Thymus (tissue), 14 donors: Measurements from ENCODE around the gene IMP3. TPM values are rescaled to one million over a fixed set of nuclear protein-coding genes. Genes with fewer than 3 reads are reported as not detected.
"Not testable (repeated sequence)": the region's sequence is repeated elsewhere in the genome, so short reads cannot be mapped to it uniquely, and the experiment has no call there.

ENCODE experiments used
- DNase-seq, 9 donors: peaks; one replicate each; pipeline ENCODE4 v3.0.0-alpha.2; 2013; ENCODE audit warnings: low spot score in 9 of 9, low read depth in 6 of 9, missing footprints in 1 of 9
- H3K27ac ChIP-seq, 2 donors: one replicate each; pipeline ENCODE4 v1.5.1; 2013; ENCODE audit warnings: control low read depth in 1 of 2, low read depth in 1 of 2, low read length in 1 of 2, mild to moderate bottlenecking in 1 of 2, moderate library complexity in 1 of 2
- H3K27me3 ChIP-seq, 2 donors: one replicate each; pipeline ENCODE4 v1.5.1; 2013; ENCODE audit warnings: low read length in 1 of 2; ENCODE audit not compliant: control insufficient read depth in 2 of 2, insufficient read depth in 1 of 2
- H3K36me3 ChIP-seq, 2 donors: one replicate each; pipeline ENCODE4 v1.5.1; 2013; ENCODE audit warnings: low read length in 1 of 2, mild to moderate bottlenecking in 1 of 2, moderate library complexity in 1 of 2; ENCODE audit not compliant: control insufficient read depth in 2 of 2, insufficient read depth in 2 of 2
- H3K4me1 ChIP-seq, 2 donors: one replicate each; pipeline ENCODE4 v1.5.1; 2013; ENCODE audit warnings: low read length in 2 of 2; ENCODE audit not compliant: control insufficient read depth in 2 of 2, insufficient read depth in 2 of 2
- H3K4me3 ChIP-seq, 2 donors: one replicate each; pipeline ENCODE4 v1.5.1; 2013; ENCODE audit warnings: low read length in 2 of 2, control low read depth in 1 of 2, mild to moderate bottlenecking in 1 of 2
- H3K9me3 ChIP-seq, 2 donors: one replicate each; pipeline ENCODE4 v1.5.1; 2013; ENCODE audit warnings: low read length in 1 of 2, mild to moderate bottlenecking in 1 of 2; ENCODE audit not compliant: control insufficient read depth in 2 of 2, insufficient read depth in 1 of 2
- WGBS: extraction: QIAGEN DNeasy Blood & Tissue Kit; methylation state at CpG from one replicate; pipeline ENCODE4 v1.1.7; 2013; 5-methylcytosine and 5-hydroxymethylcytosine counted together
- long read RNA-seq, 10 donors: transcript quantifications; one replicate each; lab custom pipeline, GENCODE V29; 2026
- polyA plus RNA-seq: library from polyadenylated mRNA; stranded (reverse); fragments of 200-250 nt; gene quantifications from one replicate; pipeline ENCODE4 v1.2.3, GENCODE V29; 2013
- total RNA-seq: library from RNA; stranded (reverse); fragments of 120-200 nt; gene quantifications from one replicate; pipeline ENCODE4 v1.2.4, GENCODE V29; 2013
- donor health status: healthy.

Gene IMP3
- total RNA-seq (81.5 TPM), polyA plus RNA-seq (97.3 TPM)
- long read RNA-seq, donor 1, transcript IMP3-202 (1 exons, 1,237 nt), result major isoform, 12 of 12 reads
- long read RNA-seq, donor 1, partial matches to known transcripts, result 0 of 12 reads
- long read RNA-seq, donor 1, other reads (novel, unspliced or antisense), result 0 of 12 reads
- long read RNA-seq, donor 2, result 0 reads
- long read RNA-seq, donor 3, transcript IMP3-202 (1 exons, 1,237 nt), result major isoform, 184 of 184 reads
- long read RNA-seq, donor 3, partial matches to known transcripts, result 0 of 184 reads
- long read RNA-seq, donor 3, other reads (novel, unspliced or antisense), result 0 of 184 reads
- long read RNA-seq, donor 4, transcript IMP3-202 (1 exons, 1,237 nt), result major isoform, 58 of 58 reads
- long read RNA-seq, donor 4, partial matches to known transcripts, result 0 of 58 reads
- long read RNA-seq, donor 4, other reads (novel, unspliced or antisense), result 0 of 58 reads
- long read RNA-seq, donor 5, transcript IMP3-202 (1 exons, 1,237 nt), result major isoform, 200 of 200 reads
- long read RNA-seq, donor 5, partial matches to known transcripts, result 0 of 200 reads
- long read RNA-seq, donor 5, other reads (novel, unspliced or antisense), result 0 of 200 reads
- long read RNA-seq, donor 6, transcript IMP3-202 (1 exons, 1,237 nt), result major isoform, 56 of 56 reads
- long read RNA-seq, donor 6, partial matches to known transcripts, result 0 of 56 reads
- long read RNA-seq, donor 6, other reads (novel, unspliced or antisense), result 0 of 56 reads
- long read RNA-seq, donor 7, transcript IMP3-202 (1 exons, 1,237 nt), result major isoform, 95 of 95 reads
- long read RNA-seq, donor 7, partial matches to known transcripts, result 0 of 95 reads
- long read RNA-seq, donor 7, other reads (novel, unspliced or antisense), result 0 of 95 reads
- long read RNA-seq, donor 8, transcript IMP3-202 (1 exons, 1,237 nt), result major isoform, 24 of 24 reads
- long read RNA-seq, donor 8, partial matches to known transcripts, result 0 of 24 reads
- long read RNA-seq, donor 8, other reads (novel, unspliced or antisense), result 0 of 24 reads
- long read RNA-seq, donor 9, transcript IMP3-202 (1 exons, 1,237 nt), result major isoform, 55 of 55 reads
- long read RNA-seq, donor 9, partial matches to known transcripts, result 0 of 55 reads
- long read RNA-seq, donor 9, other reads (novel, unspliced or antisense), result 0 of 55 reads
- long read RNA-seq, donor 10, transcript IMP3-202 (1 exons, 1,237 nt), result major isoform, 50 of 50 reads
- long read RNA-seq, donor 10, partial matches to known transcripts, result 0 of 50 reads
- long read RNA-seq, donor 10, other reads (novel, unspliced or antisense), result 0 of 50 reads

- no peaks in the 10 kb centered on the region for H3K9me3 ChIP-seq
- peaks cover 23 to 26% of the 10 kb centered on the region in 2 donors for H3K4me1 ChIP-seq
- H3K4me3 ChIP-seq, result peak within 1 kb of the TSS; percentile 66 to 68
- WGBS, result under 1% methylated on average over 83 of the region's 83 CpGs
- H3K36me3 ChIP-seq, result peaks cover 0 to 13% of the 10 kb centered on the region in 2 donors
- DNase-seq, result peak; percentile 95 to 99 (median 97)
- peak within 1 kb of the TSS; percentile 91 to 96 for H3K27ac ChIP-seq
- peaks cover 0 to 4% of the 10 kb centered on the region in 2 donors for H3K27me3 ChIP-seq
Observed at GRCh38 chr15:75639709-75640482, at the start of gene IMP3. IMP3 (minus strand) TSS chr15:75640224; CDS start chr15:75640168, 56 bp downstream.

- peaks cover 0 to 12% of the 10 kb centered on the region in 2 donors for H3K27me3 ChIP-seq
- H3K36me3 ChIP-seq, H3K4me3 ChIP-seq, H3K4me1 ChIP-seq, DNase-seq, H3K27ac ChIP-seq, H3K9me3 ChIP-seq: not testable (repeated sequence)
- WGBS, result 96% methylated on average over 20 of the region's 20 CpGs
Observed at GRCh38 chr15:75689429-75689828, 49.4 kb upstream of the IMP3 start.

GRCh38 chr15:75688831-75689230 is 48.8 kb upstream of the IMP3 start:
- Histone ChIP-seq H3K4me3 (no peak overlapping the region), H3K27me3 (peaks cover 0 to 6% of the 10 kb centered on the region in 2 donors), H3K9me3 (no peaks in the 10 kb centered on the region), H3K4me1 (peaks cover 0 to 4% of the 10 kb centered on the region in 2 donors), H3K27ac (no peak overlapping the region), H3K36me3 (no peaks in the 10 kb centered on the region)
- WGBS, result 96% methylated on average over 26 of the region's 26 CpGs
- no peak for DNase-seq

GRCh38 chr15:75688278-75688557 is 48.2 kb upstream of the IMP3 start:
- Histone ChIP-seq H3K27ac (no peak overlapping the region), H3K9me3 (no peaks in the 10 kb centered on the region), H3K4me3 (no peak overlapping the region), H3K4me1 (peaks cover 0 to 2% of the 10 kb centered on the region in 2 donors), H3K27me3 (peaks cover 0 to under 1% of the 10 kb centered on the region in 2 donors), H3K36me3 (no peaks in the 10 kb centered on the region)
- 96% methylated on average over 7 of the region's 7 CpGs for WGBS
- DNase-seq, result no peak

DNA sequence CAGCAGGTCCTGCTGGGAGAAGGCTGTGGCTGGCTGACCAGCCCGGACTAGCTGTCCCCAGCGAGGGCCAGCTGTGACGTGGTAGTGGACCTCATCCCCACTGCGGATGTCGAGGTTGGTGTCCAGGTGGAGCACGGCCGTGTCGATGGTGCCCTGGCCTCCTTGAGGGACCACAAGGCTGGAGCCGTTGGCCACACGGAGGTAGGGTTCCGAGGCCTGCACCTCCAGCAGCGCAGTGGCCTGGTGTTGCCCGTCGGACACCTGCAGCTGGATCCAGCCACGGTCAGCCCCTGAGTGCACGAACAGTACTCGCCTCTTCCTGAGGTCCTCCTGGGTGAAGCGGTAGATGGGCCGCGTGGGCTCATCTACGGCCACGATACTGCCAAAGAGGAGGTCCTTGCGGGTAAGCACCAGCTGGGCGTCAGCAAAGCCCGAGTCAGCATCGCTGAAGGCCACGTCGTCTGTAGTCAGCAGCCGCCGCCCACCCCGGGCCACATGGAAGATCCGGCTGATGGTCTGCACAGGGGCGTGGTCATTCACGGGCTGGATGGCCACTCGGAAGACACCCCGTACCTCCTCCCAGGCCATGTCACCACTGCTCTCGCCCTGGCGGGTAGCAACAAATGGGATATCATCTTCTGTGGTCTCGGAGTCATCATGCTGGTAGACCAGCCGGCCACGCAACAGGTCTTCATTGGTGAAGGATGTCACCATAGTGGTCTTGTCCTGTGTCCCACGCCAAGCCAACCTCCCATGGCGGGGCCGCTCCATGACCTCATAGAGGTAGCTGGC is 47.7 kb upstream of the IMP3 start:
- H3K4me1 ChIP-seq, result peaks cover 0 to 2% of the 10 kb centered on the region in 2 donors
- no peaks in the 10 kb centered on the region for H3K9me3 ChIP-seq
- H3K27me3 ChIP-seq, result no peaks in the 10 kb centered on the region
- DNase-seq, result no peak
- WGBS, result 96% methylated on average over 44 of the region's 44 CpGs
- H3K36me3 ChIP-seq, result no peaks in the 10 kb centered on the region
- no peak overlapping the region for H3K4me3 ChIP-seq
- H3K27ac ChIP-seq, result no peak overlapping the region

- not testable (repeated sequence) for H3K36me3 ChIP-seq, H3K4me1 ChIP-seq, H3K4me3 ChIP-seq, H3K27me3 ChIP-seq, H3K27ac ChIP-seq, H3K9me3 ChIP-seq
- 40% methylated on average over 14 of the region's 14 CpGs for WGBS
- DNase-seq, result peak in 8 of 9 donors; percentile 9 to 71 (median 36)
Observed at GRCh38 chr15:75686212-75686642, 46.2 kb upstream of the IMP3 start.

DNA sequence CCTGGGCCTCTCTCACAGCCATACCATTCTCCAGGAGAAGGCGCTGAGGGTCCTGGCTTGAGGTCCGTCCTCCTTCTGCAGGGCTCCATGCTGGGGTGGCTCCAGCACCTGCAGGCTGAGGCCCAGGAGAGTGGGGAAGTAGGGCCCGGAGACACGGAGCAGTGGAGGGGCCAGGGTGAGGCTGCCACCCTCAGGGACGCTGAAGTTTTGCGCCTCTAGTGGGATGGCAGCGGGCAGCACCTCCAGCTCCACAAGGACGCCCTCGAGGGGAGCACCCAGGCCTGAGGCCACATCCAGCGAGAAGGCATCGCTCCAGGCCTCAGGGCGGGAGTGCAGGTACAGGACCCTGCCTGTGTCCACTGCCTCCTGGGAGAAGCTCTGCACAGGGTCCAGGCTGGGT is 45.2 kb upstream of the IMP3 start:
- no peak for DNase-seq
- 84% methylated on average over 12 of the region's 12 CpGs for WGBS

DNA sequence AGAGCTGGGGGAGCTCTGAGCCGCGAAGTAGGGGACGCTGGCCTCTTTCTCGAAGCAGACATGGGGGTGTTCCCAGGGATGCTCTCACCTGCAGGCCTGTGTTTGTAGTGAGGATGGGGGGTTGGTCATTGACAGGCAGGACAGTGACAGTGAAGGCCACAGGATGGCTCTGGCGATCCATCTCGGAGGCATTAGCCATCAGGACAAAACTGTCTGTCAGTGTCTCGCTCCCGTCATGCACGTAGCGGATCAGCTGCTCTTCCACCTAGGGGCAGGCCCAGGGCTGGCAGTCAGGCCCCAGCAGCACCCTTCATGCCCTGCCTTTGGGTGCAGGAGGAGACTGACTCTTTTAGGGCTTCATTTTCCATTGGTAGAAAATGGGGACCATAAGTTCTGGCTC is 44.6 kb upstream of the IMP3 start:
- DNase-seq, result no peak
- 98% methylated on average over 10 of the region's 10 CpGs for WGBS
- no peak overlapping the region for H3K4me3 ChIP-seq
- H3K9me3 ChIP-seq, result no peaks in the 10 kb centered on the region
- H3K4me1 ChIP-seq, result peaks cover 0 to 2% of the 10 kb centered on the region in 2 donors
- no peaks in the 10 kb centered on the region for H3K27me3 ChIP-seq
- no peak overlapping the region for H3K27ac ChIP-seq
- no peaks in the 10 kb centered on the region for H3K36me3 ChIP-seq

More for the DNA sequence above, 45.2 kb upstream of the IMP3 start:
- H3K4me3 ChIP-seq, result no peak overlapping the region
- H3K9me3 ChIP-seq, result no peaks in the 10 kb centered on the region
- H3K27me3 ChIP-seq, result no peaks in the 10 kb centered on the region
- H3K27ac ChIP-seq, result no peak overlapping the region
- peaks cover 0 to 2% of the 10 kb centered on the region in 2 donors for H3K4me1 ChIP-seq
- H3K36me3 ChIP-seq, result no peaks in the 10 kb centered on the region
